ENCODE results near the gene ADAP1. TPM values are rescaled to one million over a fixed set of nuclear protein-coding genes. Genes with fewer than 3 reads are reported as not detected.
A peak's percentile ranks its signal among the peaks of the same experiment; 100 is the strongest.

Gene ADAP1
- total and polyA plus RNA-seq, 4 donors = 30.8 to 116 (median 79.0) TPM

- Histone ChIP-seq H3K36me3 (ENCODE audit: control insufficient read depth, insufficient read depth, low read length) (peaks cover 50% of the 10 kb centered on the region), H3K27me3 (ENCODE audit: control insufficient read depth, insufficient read depth, low read length) (no peaks in the 10 kb centered on the region), H3K4me1 (ENCODE audit: control insufficient read depth, insufficient read depth, low read length) (peaks cover 39% of the 10 kb centered on the region), H3K27ac (ENCODE audit: low read depth, low read length) (no peak overlapping the region), H3K4me3 (ENCODE audit: low read depth, low read length) (no peak overlapping the region), H3K9me3 (ENCODE audit: control insufficient read depth, insufficient read depth, low read length) (no peaks in the 10 kb centered on the region)
- no peak for DNase-seq (ENCODE audit: low read depth in 4 of 6, low spot score in 6 of 6)
- WGBS (ENCODE audit: insufficient coverage) = 91% methylated on average over 15 of the region's 15 CpGs
These were observed 74.0 kb downstream of the ADAP1 start for GRCh38 chr7:880450-880849.

GRCh38 chr7:879706-880105 is 74.8 kb downstream of the ADAP1 start:
- Histone ChIP-seq H3K36me3 (ENCODE audit: control insufficient read depth, insufficient read depth, low read length) (peaks cover 52% of the 10 kb centered on the region), H3K9me3 (ENCODE audit: control insufficient read depth, insufficient read depth, low read length) (no peaks in the 10 kb centered on the region), H3K27me3 (ENCODE audit: control insufficient read depth, insufficient read depth, low read length) (no peaks in the 10 kb centered on the region), H3K27ac (ENCODE audit: low read depth, low read length) (no peak overlapping the region), H3K4me1 (ENCODE audit: control insufficient read depth, insufficient read depth, low read length) (peaks cover 39% of the 10 kb centered on the region), H3K4me3 (ENCODE audit: low read depth, low read length) (no peak overlapping the region)
- 81% methylated on average over 10 of the region's 14 CpGs for WGBS (ENCODE audit: insufficient coverage)
- no peak for DNase-seq (ENCODE audit: low read depth in 4 of 6, low spot score in 6 of 6)

- 92% methylated on average over 15 of the region's 15 CpGs for WGBS (ENCODE audit: insufficient coverage)
These were observed 75.4 kb downstream of the ADAP1 start for GRCh38 chr7:879093-879492.

GRCh38 chr7:877312-878232 is 76.9 kb downstream of the ADAP1 start:
- Histone ChIP-seq H3K36me3 (ENCODE audit: control insufficient read depth, insufficient read depth, low read length) (peaks cover 45% of the 10 kb centered on the region), H3K27me3 (ENCODE audit: control insufficient read depth, insufficient read depth, low read length) (no peaks in the 10 kb centered on the region), H3K27ac (ENCODE audit: low read depth, low read length) (peak overlapping the region; percentile 75), H3K4me3 (ENCODE audit: low read depth, low read length) (peak overlapping the region; percentile 86), H3K9me3 (ENCODE audit: control insufficient read depth, insufficient read depth, low read length) (no peaks in the 10 kb centered on the region), H3K4me1 (ENCODE audit: control insufficient read depth, insufficient read depth, low read length) (peaks cover 29% of the 10 kb centered on the region)
- no peak for DNase-seq (ENCODE audit: low read depth in 4 of 6, low spot score in 6 of 6)
- WGBS (ENCODE audit: insufficient coverage) = 26% methylated on average over 28 of the region's 47 CpGs

More at GRCh38 chr7:879093-879492, 75.4 kb downstream of the ADAP1 start:
- no peak overlapping the region for H3K27ac ChIP-seq (ENCODE audit: low read depth, low read length)
- H3K4me1 ChIP-seq (ENCODE audit: control insufficient read depth, insufficient read depth, low read length) = peaks cover 36% of the 10 kb centered on the region
- H3K27me3 ChIP-seq (ENCODE audit: control insufficient read depth, insufficient read depth, low read length) = no peaks in the 10 kb centered on the region
- H3K4me3 ChIP-seq (ENCODE audit: low read depth, low read length) = no peak overlapping the region
- DNase-seq (ENCODE audit: low read depth in 4 of 6, low spot score in 6 of 6) = no peak
- H3K9me3 ChIP-seq (ENCODE audit: control insufficient read depth, insufficient read depth, low read length) = no peaks in the 10 kb centered on the region
- H3K36me3 ChIP-seq (ENCODE audit: control insufficient read depth, insufficient read depth, low read length) = peaks cover 49% of the 10 kb centered on the region

- DNase-seq (ENCODE audit: low read depth in 4 of 6, low spot score in 6 of 6) = no peak
- Histone ChIP-seq H3K9me3 (ENCODE audit: control insufficient read depth, insufficient read depth, low read length) (no peaks in the 10 kb centered on the region), H3K4me3 (ENCODE audit: low read depth, low read length) (peak overlapping the region; percentile 86), H3K4me1 (ENCODE audit: control insufficient read depth, insufficient read depth, low read length) (peaks cover 29% of the 10 kb centered on the region), H3K27me3 (ENCODE audit: control insufficient read depth, insufficient read depth, low read length) (no peaks in the 10 kb centered on the region), H3K36me3 (ENCODE audit: control insufficient read depth, insufficient read depth, low read length) (peaks cover 48% of the 10 kb centered on the region), H3K27ac (ENCODE audit: low read depth, low read length) (peak overlapping the region; percentile 75)
- 0% methylated on average over 25 of the region's 26 CpGs for WGBS (ENCODE audit: insufficient coverage)
These were observed 77.5 kb downstream of the ADAP1 start for GRCh38 chr7:876972-877311.

- Histone ChIP-seq H3K4me3 (ENCODE audit: low read depth, low read length) (peak within 1 kb of the TSS; percentile 86), H3K27ac (ENCODE audit: low read depth, low read length) (peak within 1 kb of the TSS; percentile 75), H3K27me3 (ENCODE audit: control insufficient read depth, insufficient read depth, low read length) (no peaks in the 10 kb centered on the region), H3K4me1 (ENCODE audit: control insufficient read depth, insufficient read depth, low read length) (peaks cover 29% of the 10 kb centered on the region), H3K9me3 (ENCODE audit: control insufficient read depth, insufficient read depth, low read length) (no peaks in the 10 kb centered on the region), H3K36me3 (ENCODE audit: control insufficient read depth, insufficient read depth, low read length) (peaks cover 53% of the 10 kb centered on the region)
- under 1% methylated on average over 129 of the region's 129 CpGs for WGBS (ENCODE audit: insufficient coverage)
- DNase-seq (ENCODE audit: low read depth in 4 of 6, low spot score in 6 of 6) = peak; percentile 80 to 98 (median 88)
These were observed 78.2 kb downstream of the ADAP1 start, which contains the start of gene GET4 for GRCh38 chr7:876077-876971. Gene GET4, plus strand, starts transcription at chr7:876554. Its CDS starts 92 bp downstream, at chr7:876646.

GRCh38 chr7:875476-876076 is 78.9 kb downstream of the ADAP1 start:
- H3K9me3 ChIP-seq (ENCODE audit: control insufficient read depth, insufficient read depth, low read length) = no peaks in the 10 kb centered on the region
- 87% methylated on average over 14 of the region's 27 CpGs for WGBS (ENCODE audit: insufficient coverage)
- H3K27me3 ChIP-seq (ENCODE audit: control insufficient read depth, insufficient read depth, low read length) = no peaks in the 10 kb centered on the region
- no peak for DNase-seq (ENCODE audit: low read depth in 4 of 6, low spot score in 6 of 6)
- H3K36me3 ChIP-seq (ENCODE audit: control insufficient read depth, insufficient read depth, low read length) = peaks cover 57% of the 10 kb centered on the region
- peak overlapping the region; percentile 69 for H3K27ac ChIP-seq (ENCODE audit: low read depth, low read length)
- peaks cover 29% of the 10 kb centered on the region for H3K4me1 ChIP-seq (ENCODE audit: control insufficient read depth, insufficient read depth, low read length)
- peak overlapping the region; percentile 36 for H3K4me3 ChIP-seq (ENCODE audit: low read depth, low read length)

GRCh38 chr7:875051-875450 is 79.4 kb downstream of the ADAP1 start:
- Histone ChIP-seq H3K27ac (ENCODE audit: low read depth, low read length) (no peak overlapping the region), H3K4me1 (ENCODE audit: control insufficient read depth, insufficient read depth, low read length) (peaks cover 29% of the 10 kb centered on the region), H3K36me3 (ENCODE audit: control insufficient read depth, insufficient read depth, low read length) (peaks cover 59% of the 10 kb centered on the region), H3K9me3 (ENCODE audit: control insufficient read depth, insufficient read depth, low read length) (no peaks in the 10 kb centered on the region), H3K27me3 (ENCODE audit: control insufficient read depth, insufficient read depth, low read length) (no peaks in the 10 kb centered on the region), H3K4me3 (ENCODE audit: low read depth, low read length) (no peak overlapping the region)
- 81% methylated on average over 6 of the region's 7 CpGs for WGBS (ENCODE audit: insufficient coverage)
- no peak for DNase-seq (ENCODE audit: low read depth in 4 of 6, low spot score in 6 of 6)

GRCh38 chr7:874031-874749 is 80.3 kb downstream of the ADAP1 start:
- WGBS (ENCODE audit: insufficient coverage) = 60% methylated on average over 1 of the region's 9 CpGs
- H3K27ac ChIP-seq (ENCODE audit: low read depth, low read length) = peak overlapping the region; percentile 57
- peaks cover 27% of the 10 kb centered on the region for H3K4me1 ChIP-seq (ENCODE audit: control insufficient read depth, insufficient read depth, low read length)

More at GRCh38 chr7:874031-874749, 80.3 kb downstream of the ADAP1 start:
- peaks cover 66% of the 10 kb centered on the region for H3K36me3 ChIP-seq (ENCODE audit: control insufficient read depth, insufficient read depth, low read length)
- no peaks in the 10 kb centered on the region for H3K9me3 ChIP-seq (ENCODE audit: control insufficient read depth, insufficient read depth, low read length)
- no peaks in the 10 kb centered on the region for H3K27me3 ChIP-seq (ENCODE audit: control insufficient read depth, insufficient read depth, low read length)
- DNase-seq (ENCODE audit: low read depth in 4 of 6, low spot score in 6 of 6) = no peak
- no peak overlapping the region for H3K4me3 ChIP-seq (ENCODE audit: low read depth, low read length)
